HG03103 (cell line): ENCODE results near the gene MRFAP1.
"Not testable (repeated sequence)": the region's sequence is repeated elsewhere in the genome, so short reads cannot be mapped to it uniquely, and the experiment has no call there.

Experiments
- ATAC-seq: cut with Tn5 transposase; IDR thresholded peaks from one replicate; pipeline ENCODE4 v1.9.1; 2021; ENCODE audit warnings: low read depth; ENCODE audit not compliant: unreplicated experiment

The MRFAP1 gene

GRCh38 chr4:6609415-6610079, 30.9 kb upstream of the MRFAP1 start:
- ATAC-seq = no peak

GRCh38 chr4:6610856-6611430, 29.5 kb upstream of the MRFAP1 start:
- no peak for ATAC-seq

GRCh38 chr4:6612961-6613675, 27.4 kb upstream of the MRFAP1 start:
- ATAC-seq = no peak

GRCh38 chr4:6613676-6614651, 26.5 kb upstream of the MRFAP1 start:
- no peak for ATAC-seq

- no peak for ATAC-seq
These were observed 25.7 kb upstream of the MRFAP1 start for GRCh38 chr4:6614701-6615230.

- ATAC-seq = no peak
These were observed 24.1 kb upstream of the MRFAP1 start for GRCh38 chr4:6616087-6616995.

- ATAC-seq = no peak
These were observed 23.2 kb upstream of the MRFAP1 start for GRCh38 chr4:6617246-6617645.

GRCh38 chr4:6618386-6619115, 21.9 kb upstream of the MRFAP1 start:
- no peak for ATAC-seq

- ATAC-seq = no peak
These were observed 21.4 kb upstream of the MRFAP1 start for GRCh38 chr4:6619116-6619465.

- ATAC-seq = no peak
These were observed 20.8 kb upstream of the MRFAP1 start for GRCh38 chr4:6619466-6620255.

GRCh38 chr4:6620296-6620695, 20.2 kb upstream of the MRFAP1 start:
- no peak for ATAC-seq

GRCh38 chr4:6620891-6621555, 19.5 kb upstream of the MRFAP1 start:
- ATAC-seq = no peak

- no peak for ATAC-seq
These were observed 18.9 kb upstream of the MRFAP1 start for GRCh38 chr4:6621556-6621927.

- no peak for ATAC-seq
These were observed 17.7 kb upstream of the MRFAP1 start for GRCh38 chr4:6622744-6623143.

GRCh38 chr4:6625256-6625655, 15.2 kb upstream of the MRFAP1 start:
- ATAC-seq = no peak

GRCh38 chr4:6626066-6626465, 14.4 kb upstream of the MRFAP1 start:
- ATAC-seq = no peak

GRCh38 chr4:6627832-6628231, 12.7 kb upstream of the MRFAP1 start:
- ATAC-seq = no peak

GRCh38 chr4:6628484-6628883, 12.0 kb upstream of the MRFAP1 start:
- not testable (repeated sequence) for ATAC-seq
